ENCODE results near the gene G6PC1. TPM values are rescaled to one million over a fixed set of nuclear protein-coding genes. Genes with fewer than 3 reads are reported as not detected.
"Not testable (repeated sequence)": the region's sequence is repeated elsewhere in the genome, so short reads cannot be mapped to it uniquely, and the experiment has no call there.

G6PC1 gene
- total RNA-seq, 8 experiments from 2014 or later: 0.21 to 0.70 (median 0.47) TPM; not detected in 3

- 78 to 90% (median 80%) methylated on average over 1 to 5 of the region's 7 CpGs; no CpG with 5 or more reads in 6 of the 10 experiments for WGBS, 10 experiments
- in situ Hi-C loops (cut with MboI; ENCODE audit: low pct_unique_long_range_greater_than_20kb in 2 of 9, low sequenced_read_pairs in 9 of 9, unreplicated experiment in 9 of 9): no loop called here
- Histone ChIP-seq H3K4me3 (no peak overlapping the region), H3K27ac (no peak overlapping the region), H3K4me1 (replicated peaks in 1 of 2) (no peaks in the 10 kb centered on the region)
- no peak for ATAC-seq (replicated peaks in 6 of 8)
Observed at GRCh38 chr17:42898147-42898811, 2.3 kb upstream of the G6PC1 start.

DNA sequence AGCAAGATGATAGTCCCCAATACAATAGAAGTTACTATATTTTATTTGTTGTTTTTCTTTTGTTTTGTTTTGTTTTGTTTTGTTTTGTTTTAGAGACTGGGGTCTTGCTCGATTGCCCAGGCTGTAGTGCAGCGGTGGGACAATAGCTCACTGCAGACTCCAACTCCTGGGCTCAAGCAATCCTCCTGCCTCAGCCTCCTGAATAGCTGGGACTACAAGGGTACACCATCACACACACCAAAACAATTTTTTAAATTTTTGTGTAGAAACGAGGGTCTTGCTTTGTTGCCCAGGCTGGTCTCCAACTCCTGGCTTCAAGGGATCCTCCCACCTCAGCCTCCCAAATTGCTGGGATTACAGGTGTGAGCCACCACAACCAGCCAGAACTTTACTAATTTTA, 618 bp upstream of the G6PC1 start:
- 37 to 100% (median 64%) methylated on average over 1 to 3 of the region's 3 CpGs; no CpG with 5 or more reads in 4 of the 10 experiments for WGBS, 10 experiments

DNA sequence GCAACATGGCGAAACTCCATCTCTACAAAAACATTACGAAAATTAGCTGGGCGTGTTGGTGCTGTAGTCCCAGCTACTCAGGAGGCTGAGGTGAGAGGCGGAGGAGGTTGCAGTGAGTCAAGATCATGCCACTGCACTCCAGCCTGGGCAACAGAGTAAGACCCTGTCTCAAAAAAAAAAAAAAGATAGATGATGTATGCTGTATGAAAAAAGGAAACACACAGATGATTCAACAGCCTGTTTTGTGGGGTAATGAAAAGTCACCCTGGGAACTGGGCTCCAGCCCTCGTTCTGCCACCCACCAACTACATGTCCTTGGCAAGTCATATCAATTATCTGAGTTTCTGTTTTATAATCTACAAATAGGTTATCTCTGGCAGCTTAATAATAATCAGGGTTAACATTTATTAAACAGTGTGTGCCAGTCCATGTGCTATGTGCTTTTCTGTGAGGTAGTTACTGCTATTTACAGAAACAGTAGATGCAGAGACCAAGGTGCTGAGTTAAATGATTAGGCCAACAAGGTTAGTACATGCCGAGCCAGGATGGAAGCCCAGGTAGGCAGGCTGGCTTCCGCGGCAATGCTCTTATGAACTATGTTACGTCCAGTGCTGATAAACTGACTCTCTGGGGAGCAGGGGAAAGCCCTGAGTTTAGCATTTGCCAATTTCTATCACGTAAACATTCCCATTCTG, 1.1 kb downstream of the G6PC1 start:
- in situ Hi-C loops (cut with MboI; ENCODE audit: low pct_unique_long_range_greater_than_20kb in 2 of 9, low sequenced_read_pairs in 9 of 9, unreplicated experiment in 9 of 9): no loop called here
- Histone ChIP-seq H3K4me3 (no peak overlapping the region), H3K27ac (no peak overlapping the region), H3K4me1 (replicated peaks in 1 of 2) (no peaks in the 10 kb centered on the region)
- ATAC-seq (replicated peaks in 6 of 8): no peak
- WGBS, 10 experiments: 57 to 100% (median 85%) methylated on average over 1 to 10 of the region's 10 CpGs; no CpG with 5 or more reads in 1 of the 10 experiments

More for the DNA sequence above, 618 bp upstream of the G6PC1 start:
- in situ Hi-C loops (cut with MboI; ENCODE audit: low pct_unique_long_range_greater_than_20kb in 2 of 9, low sequenced_read_pairs in 9 of 9, unreplicated experiment in 9 of 9); ATAC-seq (replicated peaks in 6 of 8); H3K27ac ChIP-seq; H3K4me3 ChIP-seq; H3K4me1 ChIP-seq (replicated peaks in 1 of 2): not testable (repeated sequence)

GRCh38 chr17:42904110-42904469, 3.5 kb downstream of the G6PC1 start:
- Histone ChIP-seq H3K4me3 (no peak overlapping the region), H3K27ac (no peak overlapping the region), H3K4me1 (replicated peaks in 1 of 2) (no peaks in the 10 kb centered on the region)
- 7 to 90% (median 58%) methylated on average over 1 to 6 of the region's 6 CpGs; no CpG with 5 or more reads in 4 of the 10 experiments for WGBS, 10 experiments
- ATAC-seq (replicated peaks in 6 of 8): no peak
- in situ Hi-C loops (cut with MboI; ENCODE audit: low pct_unique_long_range_greater_than_20kb in 2 of 9, low sequenced_read_pairs in 9 of 9, unreplicated experiment in 9 of 9): no loop called here

DNA sequence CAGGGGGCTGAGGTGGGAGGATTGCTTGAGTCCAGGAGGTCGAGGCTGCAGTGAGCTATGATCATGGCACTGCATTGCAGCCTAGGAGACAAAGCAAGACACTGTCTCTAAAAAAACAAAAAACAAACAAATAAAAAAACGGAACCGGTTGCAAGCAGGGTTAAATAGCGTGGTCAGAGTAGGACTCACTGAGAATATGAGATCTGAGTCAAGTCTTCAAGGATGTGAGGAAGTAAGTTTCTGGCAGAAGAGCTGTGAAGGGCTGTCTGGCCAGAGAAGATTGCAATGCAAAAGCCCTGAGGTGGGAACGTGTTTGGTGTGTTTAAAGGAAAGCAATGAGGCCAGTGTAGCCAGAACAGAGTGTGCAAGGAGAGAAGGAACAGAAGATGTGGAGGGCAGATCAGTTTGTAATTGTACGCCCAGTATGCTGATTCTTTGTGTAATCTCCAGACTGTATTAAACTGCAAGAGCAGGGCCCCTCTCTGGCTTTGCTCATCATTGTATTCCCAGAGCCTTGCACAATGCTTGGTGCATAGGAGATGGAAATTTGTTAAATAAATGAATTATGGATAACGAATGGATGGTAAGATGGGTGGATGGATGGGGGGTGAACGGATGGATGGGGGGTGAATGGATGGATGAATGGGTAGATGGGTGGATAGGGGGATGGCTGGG, 6.3 kb downstream of the G6PC1 start:
- Histone ChIP-seq H3K4me1 (replicated peaks in 1 of 2) (no peaks in the 10 kb centered on the region), H3K4me3 (no peak overlapping the region), H3K27ac (no peak overlapping the region)
- in situ Hi-C loops (cut with MboI; ENCODE audit: low pct_unique_long_range_greater_than_20kb in 2 of 9, low sequenced_read_pairs in 9 of 9, unreplicated experiment in 9 of 9): no loop called here
- ATAC-seq (replicated peaks in 6 of 8): peak in 3 of 8 experiments; percentile 64 to 71 (median 65)
- WGBS, 10 experiments: 48 to 100% (median 72%) methylated on average over 2 to 7 of the region's 8 CpGs; no CpG with 5 or more reads in 2 of the 10 experiments

DNA sequence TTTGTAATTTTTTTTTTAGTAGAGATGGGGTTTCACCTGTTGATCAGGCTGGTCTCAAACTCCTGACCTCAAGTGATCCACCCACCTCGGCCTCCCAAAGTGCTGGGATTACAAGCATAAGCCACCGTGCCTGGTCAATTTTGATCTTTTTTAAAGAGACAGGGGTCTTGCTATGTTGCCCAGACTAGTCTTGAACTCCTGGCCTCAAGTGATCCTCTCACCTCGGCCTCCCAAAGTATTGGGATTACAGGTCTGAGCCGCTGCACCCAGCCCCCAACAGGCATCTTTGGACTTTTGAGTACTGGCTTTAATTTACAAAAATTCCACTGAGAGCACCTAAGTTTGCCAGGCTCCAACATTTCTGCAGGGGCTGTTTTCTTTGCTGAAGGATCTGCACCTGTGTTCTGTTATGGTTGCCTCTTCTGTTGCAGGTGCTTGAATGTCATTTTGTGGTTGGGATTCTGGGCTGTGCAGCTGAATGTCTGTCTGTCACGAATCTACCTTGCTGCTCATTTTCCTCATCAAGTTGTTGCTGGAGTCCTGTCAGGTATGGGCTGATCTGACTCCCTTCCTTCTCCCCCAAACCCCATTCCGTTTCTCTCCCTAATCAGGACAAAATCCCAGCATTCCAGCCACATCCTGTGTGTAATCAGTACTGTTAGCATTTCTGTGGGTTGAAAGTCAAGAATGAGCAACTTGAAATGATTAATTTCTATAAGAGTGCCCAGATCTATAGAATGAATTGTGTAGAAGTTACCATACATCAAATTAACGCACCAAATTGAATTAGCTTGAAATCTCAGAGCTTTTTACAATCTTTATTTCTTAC, 8.5 kb downstream of the G6PC1 start:
- in situ Hi-C loops (cut with MboI; ENCODE audit: low pct_unique_long_range_greater_than_20kb in 2 of 9, low sequenced_read_pairs in 9 of 9, unreplicated experiment in 9 of 9): no loop called here
- Histone ChIP-seq H3K27ac (no peak overlapping the region), H3K4me3 (no peak overlapping the region), H3K4me1 (replicated peaks in 1 of 2) (no peaks in the 10 kb centered on the region)
- ATAC-seq (replicated peaks in 6 of 8): no peak
- 39 to 100% (median 61%) methylated on average over 1 to 7 of the region's 7 CpGs for whole genome bisulfite sequencing, 10 experiments

DNA sequence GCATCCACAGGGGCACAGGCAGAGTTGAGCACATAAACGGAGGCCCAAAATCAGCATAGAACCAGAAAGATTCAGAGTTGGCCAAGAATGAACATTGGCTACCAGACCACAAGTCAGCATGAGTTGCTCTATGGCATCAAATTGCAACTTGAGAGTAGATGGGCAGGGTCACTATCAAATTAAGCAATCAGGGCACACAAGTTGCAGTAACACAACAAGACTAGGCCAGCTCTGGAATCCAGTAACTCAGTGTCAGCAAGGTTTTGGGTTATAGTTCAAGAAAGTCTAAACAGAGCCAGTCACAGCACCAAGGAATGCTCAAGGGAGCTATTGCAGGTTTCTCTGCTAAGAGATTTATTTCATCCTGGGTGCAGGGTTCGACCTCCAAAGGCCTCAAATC, 12.9 kb downstream of the G6PC1 start:
- H3K4me3 ChIP-seq: no peak overlapping the region
- WGBS, 10 experiments: 0 to 100% (median 33%) methylated on average over 1 to 2 of the region's 2 CpGs; no CpG with 5 or more reads in 3 of the 10 experiments
- no peak overlapping the region for H3K27ac ChIP-seq
- in situ Hi-C loops (cut with MboI; ENCODE audit: low pct_unique_long_range_greater_than_20kb in 2 of 9, low sequenced_read_pairs in 9 of 9, unreplicated experiment in 9 of 9): no loop called here
- H3K4me1 ChIP-seq (replicated peaks in 1 of 2): no peaks in the 10 kb centered on the region
- peak in 1 of 8 experiments; percentile 69 for ATAC-seq (replicated peaks in 6 of 8)

GRCh38 chr17:42913981-42914617, 13.5 kb downstream of the G6PC1 start:
- WGBS, 10 experiments: 63 to 100% (median 78%) methylated on average over 1 to 3 of the region's 3 CpGs; no CpG with 5 or more reads in 2 of the 10 experiments
- H3K4me1 ChIP-seq (replicated peaks in 1 of 2): no peaks in the 10 kb centered on the region
- H3K27ac ChIP-seq: no peak overlapping the region
- ATAC-seq (replicated peaks in 6 of 8): no peak
- in situ Hi-C loops (cut with MboI; ENCODE audit: low pct_unique_long_range_greater_than_20kb in 2 of 9, low sequenced_read_pairs in 9 of 9, unreplicated experiment in 9 of 9): no loop called here
- no peak overlapping the region for H3K4me3 ChIP-seq

GRCh38 chr17:42915288-42915687, 14.7 kb downstream of the G6PC1 start:
- in situ Hi-C loops (cut with MboI; ENCODE audit: low pct_unique_long_range_greater_than_20kb in 2 of 9, low sequenced_read_pairs in 9 of 9, unreplicated experiment in 9 of 9); H3K27ac ChIP-seq; H3K4me1 ChIP-seq (replicated peaks in 1 of 2); H3K4me3 ChIP-seq; ATAC-seq (replicated peaks in 6 of 8): not testable (repeated sequence)
- WGBS, 10 experiments: 43 to 100% (median 90%) methylated on average over 2 to 6 of the region's 6 CpGs; no CpG with 5 or more reads in 1 of the 10 experiments

DNA sequence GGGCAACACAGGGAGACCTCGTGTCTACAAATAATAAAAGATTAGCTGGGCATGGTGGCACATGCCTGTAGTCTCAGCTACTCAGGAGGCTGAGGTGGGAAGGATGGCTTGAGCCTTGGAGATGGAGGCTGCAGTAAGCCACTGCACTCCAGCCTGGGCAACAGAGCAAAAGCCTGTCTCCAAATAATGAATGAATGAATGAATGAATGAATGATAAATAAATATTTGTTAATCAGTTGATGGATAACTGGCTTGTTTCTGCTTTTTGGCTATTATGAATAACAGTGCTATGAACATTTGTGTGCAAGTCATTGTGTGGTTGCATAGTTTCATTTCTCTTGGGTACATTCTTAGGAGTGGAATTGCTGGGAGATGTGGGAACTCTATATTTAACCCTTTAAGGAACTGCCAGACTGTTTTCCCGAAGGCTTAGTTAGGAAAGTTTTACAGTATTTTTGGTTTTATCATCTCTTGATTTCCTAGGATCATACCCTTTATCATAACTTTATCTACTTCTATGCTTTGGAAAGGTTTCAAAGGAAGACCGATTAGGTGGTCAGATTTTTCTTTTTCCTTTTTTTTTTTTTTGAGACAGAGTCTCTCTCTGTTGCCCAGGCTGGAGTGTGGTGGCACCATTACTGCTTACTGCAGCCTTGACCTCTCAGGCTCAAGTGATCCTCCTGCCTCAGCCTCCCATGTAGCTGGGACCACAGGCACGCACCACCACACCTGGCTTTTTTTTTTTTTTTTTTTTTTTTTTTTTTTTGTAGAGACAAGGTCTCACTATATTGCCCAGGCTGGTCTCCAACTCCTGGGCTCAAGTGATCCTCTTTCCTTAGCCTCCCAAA, 16.0 kb downstream of the G6PC1 start:
- ATAC-seq (replicated peaks in 6 of 8); H3K27ac ChIP-seq; H3K4me3 ChIP-seq; H3K4me1 ChIP-seq (replicated peaks in 1 of 2); in situ Hi-C loops (cut with MboI; ENCODE audit: low pct_unique_long_range_greater_than_20kb in 2 of 9, low sequenced_read_pairs in 9 of 9, unreplicated experiment in 9 of 9): not testable (repeated sequence)
- 17 to 100% (median 86%) methylated on average over 1 to 4 of the region's 4 CpGs for WGBS, 10 experiments

DNA sequence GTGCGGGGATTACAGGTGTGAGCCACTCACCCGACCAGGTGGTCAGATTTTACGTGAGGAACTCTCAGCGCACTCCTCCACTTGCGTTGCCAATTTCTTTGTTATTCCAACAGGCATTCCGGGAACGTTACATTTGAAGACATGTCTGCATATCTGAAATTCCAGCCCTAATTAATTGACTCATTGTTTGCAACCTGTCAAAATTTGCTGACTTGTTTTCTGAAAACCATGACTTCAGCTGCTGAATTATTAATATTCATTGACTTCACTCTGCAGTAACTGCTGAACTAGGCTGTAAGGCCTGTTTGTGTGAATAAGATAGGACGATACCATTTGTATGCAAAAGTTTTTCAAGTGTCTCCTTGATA, 16.6 kb downstream of the G6PC1 start:
- H3K27ac ChIP-seq: no peak overlapping the region
- no peak for ATAC-seq (replicated peaks in 6 of 8)
- no peak overlapping the region for H3K4me3 ChIP-seq
- 29 to 86% (median 41%) methylated on average over 2 to 8 of the region's 8 CpGs; no CpG with 5 or more reads in 2 of the 10 experiments for WGBS, 10 experiments
- in situ Hi-C loops (cut with MboI; ENCODE audit: low pct_unique_long_range_greater_than_20kb in 2 of 9, low sequenced_read_pairs in 9 of 9, unreplicated experiment in 9 of 9): no loop called here
- no peaks in the 10 kb centered on the region for H3K4me1 ChIP-seq (replicated peaks in 1 of 2)

Data from motor neuron (in vitro differentiated cells).